NCI-H1092 treated with DMSO at 0.1 percent for 48 hours (cell line): ENCODE measurements around the gene PDGFRB.

Source experiments
- DNase-seq: peaks from one replicate; lab custom pipeline; 2025; lab: John Stamatoyannopoulos, UW

The PDGFRB gene

DNA sequence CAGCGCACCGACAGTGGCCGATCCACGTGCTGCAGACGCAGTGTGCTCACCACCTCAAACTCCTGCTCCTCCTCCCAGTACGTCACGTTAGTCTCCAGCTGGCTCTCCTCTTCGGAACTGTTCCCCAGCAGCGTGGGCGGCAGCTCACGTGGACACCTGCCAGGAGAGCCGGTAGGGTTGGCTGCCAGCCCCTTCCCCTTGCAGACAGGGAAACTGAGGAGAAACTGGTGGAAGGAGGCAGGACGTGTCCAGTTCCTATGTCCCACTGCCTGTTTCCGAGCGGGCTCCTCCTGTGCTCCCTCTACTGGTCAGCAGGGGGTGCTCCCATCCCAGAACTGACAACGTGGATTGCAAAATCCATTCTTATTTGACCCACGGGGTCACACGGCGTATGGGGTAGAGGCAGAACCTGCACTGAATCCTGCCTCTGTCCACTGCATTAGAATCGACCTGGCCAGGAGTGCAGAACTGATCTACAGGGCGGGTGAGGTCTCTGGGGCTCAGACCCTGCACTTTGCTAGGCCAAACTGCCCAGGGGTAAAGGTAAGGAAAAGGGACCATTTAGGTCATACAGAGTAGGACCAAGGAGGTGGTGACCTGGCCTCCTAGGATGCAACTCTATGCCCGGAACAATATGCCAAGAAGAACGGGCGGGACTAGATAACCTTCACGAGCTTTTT, 25.7 kb downstream of the PDGFRB start:
- peak; percentile 13 for DNase-seq

DNA sequence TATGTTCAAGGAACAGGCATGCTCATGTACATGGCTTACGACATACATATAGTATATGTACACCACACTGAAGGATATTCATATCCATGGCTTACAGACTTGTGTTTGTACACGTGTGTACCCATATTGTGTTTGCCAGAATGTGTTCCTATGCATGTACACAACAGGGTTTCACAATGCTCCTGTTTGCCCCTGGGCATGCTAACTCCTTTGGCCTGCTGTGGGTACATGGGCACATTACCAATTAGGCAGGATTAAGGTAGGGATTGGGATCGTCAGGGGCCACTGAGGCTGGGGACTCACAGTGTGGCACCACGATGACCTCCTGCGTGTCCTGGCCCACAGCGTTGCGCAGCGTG, 26.2 kb downstream of the PDGFRB start:
- DNase-seq = no peak

DNA sequence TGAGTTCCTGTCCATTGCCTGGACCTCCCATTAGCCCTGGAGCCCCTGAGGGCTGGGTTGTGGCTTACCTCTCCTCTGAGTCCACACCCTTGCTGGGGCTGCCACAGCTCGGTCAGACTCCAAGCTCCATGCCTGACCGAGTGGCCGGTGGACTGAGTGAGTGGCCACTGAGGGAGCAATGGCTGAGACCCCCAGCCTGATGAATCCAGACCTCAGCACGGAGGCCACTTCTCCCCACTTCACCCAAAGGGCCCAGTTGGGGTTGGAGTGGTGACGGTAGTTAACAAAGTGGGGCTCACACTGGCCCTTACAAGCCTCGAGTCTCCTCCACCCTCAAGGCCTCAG, 28.8 kb downstream of the PDGFRB start:
- DNase-seq = no peak

- DNase-seq = no peak
Observed at GRCh38 chr5:150126199-150126920, 29.3 kb downstream of the PDGFRB start.

DNA sequence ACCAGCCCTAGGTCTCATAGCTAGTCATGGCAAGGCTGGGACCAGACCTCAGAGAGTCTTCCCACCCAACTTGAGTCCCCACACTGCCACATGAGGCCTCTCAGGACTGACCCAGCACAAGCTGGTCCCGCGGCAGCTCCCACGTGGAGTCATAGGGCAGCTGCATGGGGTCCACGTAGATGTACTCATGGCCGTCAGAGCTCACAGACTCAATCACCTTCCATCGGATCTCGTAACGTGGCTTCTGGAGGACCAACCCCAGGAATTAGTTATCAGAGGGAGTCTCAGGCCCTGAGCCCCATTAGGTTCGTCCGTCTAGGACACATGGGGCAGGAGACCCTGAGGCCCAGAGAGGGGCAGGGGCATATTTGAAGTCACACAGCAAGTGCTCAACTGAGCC, 30.3 kb downstream of the PDGFRB start:
- no peak for DNase-seq

DNA sequence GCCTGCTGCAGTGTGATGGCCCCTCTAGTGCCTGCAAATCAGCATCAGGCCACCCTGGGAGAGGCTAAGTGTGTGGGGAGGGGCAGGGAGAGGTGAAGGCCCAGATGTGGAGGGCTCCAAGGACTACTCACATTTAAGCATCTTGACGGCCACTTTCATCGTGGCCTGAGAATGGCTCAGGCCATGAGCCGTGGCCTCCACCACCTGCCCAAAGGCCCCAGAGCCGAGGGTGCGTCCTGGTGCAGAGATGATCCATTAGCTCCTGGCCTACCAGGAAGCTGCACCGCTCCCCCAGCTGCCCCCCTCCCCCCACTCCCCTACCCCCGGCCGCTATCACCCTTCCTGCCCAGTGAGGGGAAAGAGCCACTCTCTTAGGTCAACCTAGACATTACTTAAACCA, 31.0 kb downstream of the PDGFRB start:
- no peak for DNase-seq

GRCh38 chr5:150124111-150124557, 31.5 kb downstream of the PDGFRB start:
- no peak for DNase-seq

DNA sequence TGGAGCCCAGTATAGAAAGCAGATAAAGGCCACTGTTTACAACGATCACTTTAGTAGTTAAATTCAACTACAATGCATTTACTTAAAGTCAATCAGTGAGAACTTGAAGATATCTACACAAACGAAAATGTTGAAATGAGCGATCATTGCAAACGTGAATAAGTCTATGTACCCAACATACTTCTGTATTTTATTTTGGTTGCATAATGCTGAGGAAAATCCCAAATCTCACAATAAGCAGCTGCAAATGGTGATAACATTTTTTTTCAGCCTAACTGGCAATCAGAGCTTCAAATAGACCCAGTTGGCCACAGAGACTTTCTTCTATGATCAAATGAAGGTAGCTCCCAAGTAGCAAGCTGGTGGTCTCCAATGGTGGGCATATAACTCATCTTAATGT, 32.1 kb downstream of the PDGFRB start:
- DNase-seq = no peak

GRCh38 chr5:150122536-150123481, 32.8 kb downstream of the PDGFRB start:
- no peak for DNase-seq

DNA sequence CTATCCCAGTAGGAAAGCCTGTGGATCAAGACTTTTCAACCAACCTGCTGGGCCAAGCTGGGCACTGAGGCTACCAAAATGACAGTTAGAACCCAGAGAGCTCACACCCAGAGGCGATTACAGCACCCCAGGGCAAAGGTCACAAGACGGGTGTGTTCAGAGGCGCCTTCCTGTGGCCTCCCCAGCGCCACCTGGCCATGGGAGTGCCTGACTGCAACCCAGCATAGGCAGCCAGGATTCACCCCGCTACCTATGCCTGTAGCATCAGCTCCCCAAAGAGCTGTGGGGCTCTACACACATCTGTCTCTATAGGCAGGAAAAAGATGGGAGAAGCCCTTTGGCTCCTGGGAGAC, 33.5 kb downstream of the PDGFRB start:
- no peak for DNase-seq

GRCh38 chr5:150121448-150122157, 34.0 kb downstream of the PDGFRB start:
- DNase-seq = no peak

- no peak for DNase-seq
Observed at GRCh38 chr5:150120617-150121447, 34.8 kb downstream of the PDGFRB start.

DNA sequence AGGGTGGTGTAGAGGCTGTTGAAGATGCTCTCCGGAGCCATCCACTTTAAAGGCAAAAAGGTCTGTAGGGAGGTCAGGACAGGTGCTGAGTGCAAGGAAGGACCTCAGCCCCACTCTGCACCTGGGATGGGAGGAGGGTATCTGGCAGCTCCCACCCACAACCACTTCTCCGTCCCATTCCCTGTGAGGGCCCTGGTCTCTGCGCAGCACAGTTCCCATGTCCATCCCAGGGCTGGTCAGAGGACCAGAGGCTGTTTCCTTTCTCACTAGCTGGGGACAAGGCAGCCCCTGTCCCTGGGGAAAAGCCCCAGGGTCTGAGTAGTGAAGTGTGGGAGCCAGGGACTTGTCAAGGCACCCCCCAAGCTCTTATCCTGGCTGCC, 35.6 kb downstream of the PDGFRB start:
- no peak for DNase-seq

GRCh38 chr5:150119421-150120061, 36.1 kb downstream of the PDGFRB start:
- no peak for DNase-seq

DNA sequence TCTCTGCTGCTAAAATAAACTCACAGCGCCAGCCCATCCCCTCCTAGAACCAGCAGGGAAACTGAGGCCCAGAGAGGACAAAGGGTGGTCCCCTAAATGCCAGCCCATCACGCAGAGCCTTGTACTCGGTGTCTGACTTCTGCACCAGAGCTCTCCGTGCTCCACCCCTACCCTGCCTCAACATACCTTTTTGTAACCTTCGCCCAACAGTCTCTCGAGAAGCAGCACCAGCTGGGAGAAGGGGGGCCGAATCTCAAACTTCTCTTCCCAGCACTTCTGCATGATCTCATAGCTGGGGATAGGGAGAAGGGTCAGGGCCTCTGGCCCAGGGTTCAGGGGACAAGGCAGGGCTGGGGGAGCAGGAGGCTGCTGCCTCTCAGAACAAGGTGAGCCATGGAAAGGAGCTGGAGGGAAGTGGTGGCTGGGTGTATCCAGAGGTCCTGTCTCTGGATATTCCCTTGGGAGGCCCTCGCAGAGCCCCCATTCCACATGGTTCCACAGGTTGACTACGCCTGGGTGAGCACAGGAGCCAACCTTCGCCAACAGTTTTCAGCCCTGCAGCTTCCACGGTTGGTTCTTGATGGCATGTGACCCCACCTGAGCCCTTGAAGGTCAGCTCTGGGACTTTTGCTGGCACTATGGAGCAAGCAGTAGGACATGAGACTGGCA, 37.0 kb downstream of the PDGFRB start:
- DNase-seq = no peak

- DNase-seq = no peak
Observed at GRCh38 chr5:150117945-150118560, 37.6 kb downstream of the PDGFRB start.

GRCh38 chr5:150116667-150117400, 38.8 kb downstream of the PDGFRB start:
- no peak for DNase-seq

DNA sequence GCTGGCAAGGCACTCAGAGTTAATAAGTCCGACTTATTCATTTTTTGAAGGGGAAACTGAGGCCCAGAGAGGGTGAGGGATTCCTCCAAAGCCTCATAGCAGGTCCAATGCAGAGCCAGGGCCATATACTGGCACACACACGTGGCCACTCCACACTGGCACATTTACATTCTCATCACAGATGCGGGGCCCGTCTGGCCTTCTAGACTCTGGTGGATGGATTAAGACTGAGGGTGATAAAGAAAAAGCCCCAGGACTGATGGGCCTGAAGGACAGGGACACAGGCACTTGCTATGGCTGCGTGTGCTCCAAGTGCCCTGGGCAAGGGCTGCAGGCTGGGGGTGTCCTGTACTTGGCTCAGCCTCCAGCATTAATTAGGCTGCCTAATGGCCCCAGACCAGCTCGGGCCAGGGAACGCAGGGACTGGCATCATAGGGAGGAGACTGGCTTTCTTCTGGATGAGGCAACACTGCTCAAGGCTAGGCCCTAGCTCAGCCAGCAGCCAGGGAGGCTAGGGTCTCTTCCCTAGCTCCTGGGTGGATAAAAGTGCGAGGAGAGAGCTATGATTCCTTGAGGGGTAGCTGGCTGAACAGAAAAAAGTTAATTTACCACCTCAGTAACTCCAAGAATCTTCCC, 40.8 kb downstream of the PDGFRB start:
- no peak for DNase-seq
